HG03565 (cell line): ENCODE data around the gene TMEM74B.

Experiments used
- ATAC-seq: cut with Tn5 transposase; IDR thresholded peaks from one replicate; pipeline ENCODE4 v1.9.1; 2021; ENCODE audit warnings: mild to moderate bottlenecking, moderate library complexity; ENCODE audit not compliant: unreplicated experiment

Gene TMEM74B

DNA sequence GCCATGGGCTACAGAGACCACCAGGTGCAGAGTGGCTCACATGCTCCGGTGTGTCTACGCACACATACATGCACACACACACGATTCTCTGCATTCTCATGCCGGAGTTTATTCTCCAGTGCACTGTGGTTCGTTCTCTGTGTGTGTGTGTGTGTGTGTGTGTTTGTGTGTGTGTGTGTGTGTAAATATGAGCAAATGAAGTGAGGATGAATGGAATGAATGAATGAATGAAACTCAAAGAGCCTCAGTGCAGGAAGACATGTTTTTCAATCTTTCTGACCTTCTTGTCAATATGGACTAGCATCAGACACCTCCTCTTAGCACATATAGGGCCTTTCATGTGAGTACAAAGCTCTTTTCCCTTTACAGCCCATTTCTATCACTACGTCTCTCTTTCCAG, 1.6 kb downstream of the TMEM74B start:
- no peak for ATAC-seq

GRCh38 chr20:1182106-1182505, 2.7 kb downstream of the TMEM74B start:
- ATAC-seq = no peak

DNA sequence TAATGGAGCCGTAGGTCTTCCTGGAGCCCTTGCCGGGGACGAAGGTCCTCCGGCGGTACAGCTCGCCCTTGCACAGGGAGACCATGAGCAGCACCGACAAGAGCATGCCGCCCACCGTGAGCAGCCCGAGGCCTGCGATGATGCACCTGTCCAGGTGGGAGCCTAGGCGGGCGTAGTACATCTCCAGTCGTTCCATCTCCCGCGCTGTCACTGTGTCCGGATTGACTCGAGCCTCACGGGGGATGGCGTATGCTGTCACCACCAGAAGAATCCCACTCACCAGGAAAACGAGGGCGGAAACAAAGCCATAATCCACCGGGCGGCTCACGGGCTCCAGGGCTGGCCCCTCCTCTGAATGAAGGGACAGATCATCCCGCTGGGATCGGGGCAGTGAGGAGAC, 3.8 kb downstream of the TMEM74B start:
- no peak for ATAC-seq

GRCh38 chr20:1178623-1179022, 6.2 kb downstream of the TMEM74B start:
- ATAC-seq = no peak

GRCh38 chr20:1178103-1178502, 6.7 kb downstream of the TMEM74B start:
- ATAC-seq = no peak

DNA sequence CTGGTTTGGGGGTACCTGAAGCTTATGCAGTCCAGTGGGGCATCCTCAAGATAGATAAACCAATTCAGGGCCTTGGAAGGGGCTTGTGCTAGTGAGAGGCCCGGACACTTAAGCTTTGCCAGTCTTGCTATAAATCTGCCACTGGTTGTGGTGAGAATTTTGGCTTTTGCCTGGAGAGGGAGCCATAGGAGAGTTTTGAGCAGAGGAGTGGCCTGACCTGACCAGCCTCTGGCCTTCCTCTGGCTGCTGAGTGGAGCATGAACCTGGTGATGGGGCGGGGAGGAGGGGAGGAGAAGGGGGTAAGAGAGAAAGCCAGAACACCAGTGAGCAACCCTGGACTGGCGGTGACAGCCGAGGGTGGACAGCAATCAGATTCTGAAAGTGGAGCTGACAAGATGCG, 7.1 kb downstream of the TMEM74B start:
- no peak for ATAC-seq

DNA sequence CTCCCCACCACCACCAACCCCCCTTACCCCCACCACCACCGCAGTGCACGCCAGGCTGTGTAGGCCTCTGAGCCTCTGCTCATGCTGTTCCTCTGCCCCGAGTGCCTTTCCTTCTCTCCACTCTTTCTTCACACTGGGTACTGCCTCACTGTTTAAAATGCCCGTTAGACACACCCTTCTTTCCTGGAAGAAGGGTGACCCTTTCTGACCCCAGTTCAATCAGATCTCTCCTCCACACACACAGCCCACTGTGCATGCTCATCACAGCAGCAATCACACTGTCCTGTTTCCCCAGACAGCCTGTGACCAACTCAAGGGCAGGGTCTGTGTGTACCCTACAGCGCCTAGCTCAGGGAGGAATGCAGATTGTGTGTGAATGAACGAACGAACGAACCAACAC, 10.0 kb downstream of the TMEM74B start:
- ATAC-seq = no peak

DNA sequence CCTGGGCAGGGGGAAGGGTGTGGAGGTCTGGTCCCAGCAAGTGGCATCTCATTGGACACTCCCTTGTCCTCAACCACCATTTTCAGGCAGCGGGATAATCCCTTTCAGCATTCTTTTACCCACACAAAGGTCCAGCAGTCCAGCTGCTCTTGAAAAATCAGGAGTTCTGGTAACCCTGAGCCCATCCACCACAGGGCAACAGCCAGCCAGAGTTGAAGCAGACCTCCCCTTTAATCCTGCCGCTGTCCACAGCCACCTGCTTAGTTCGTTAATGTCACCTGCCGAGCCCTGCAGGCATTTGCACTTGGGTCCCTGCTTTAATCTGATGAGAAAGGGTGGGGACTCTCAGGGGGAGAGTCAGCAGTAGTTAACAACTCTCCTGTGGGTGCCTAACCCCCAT, 11.1 kb downstream of the TMEM74B start:
- ATAC-seq = no peak

- no peak for ATAC-seq
Observed at GRCh38 chr20:1171461-1172093, 13.2 kb downstream of the TMEM74B start.

GRCh38 chr20:1169224-1169623, 15.6 kb downstream of the TMEM74B start:
- no peak for ATAC-seq

- ATAC-seq = no peak
Observed at GRCh38 chr20:1166948-1167720, 17.6 kb downstream of the TMEM74B start.

- no peak for ATAC-seq
Observed at GRCh38 chr20:1165941-1166340, 18.8 kb downstream of the TMEM74B start.

GRCh38 chr20:1165521-1165920, 19.3 kb downstream of the TMEM74B start:
- no peak for ATAC-seq

DNA sequence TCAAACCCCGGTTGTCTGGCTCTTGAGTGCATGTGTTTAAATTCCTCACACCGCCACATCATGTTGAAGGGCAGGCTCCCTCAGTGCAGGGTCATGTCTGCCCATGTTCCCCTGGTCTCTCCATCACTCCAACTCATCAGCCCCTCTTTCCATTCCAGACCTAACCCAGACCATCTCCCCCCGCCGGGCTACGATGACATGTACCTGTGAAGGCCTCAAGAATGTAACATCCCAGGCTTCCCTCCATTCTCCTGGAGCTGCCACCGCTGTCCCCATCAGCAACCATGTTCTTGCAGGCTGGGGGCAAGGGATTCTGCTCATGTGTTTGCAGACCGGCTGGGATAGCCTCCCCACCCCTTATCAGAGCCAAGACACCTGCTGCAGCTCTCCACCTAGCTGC, 19.9 kb downstream of the TMEM74B start:
- ATAC-seq = no peak

DNA sequence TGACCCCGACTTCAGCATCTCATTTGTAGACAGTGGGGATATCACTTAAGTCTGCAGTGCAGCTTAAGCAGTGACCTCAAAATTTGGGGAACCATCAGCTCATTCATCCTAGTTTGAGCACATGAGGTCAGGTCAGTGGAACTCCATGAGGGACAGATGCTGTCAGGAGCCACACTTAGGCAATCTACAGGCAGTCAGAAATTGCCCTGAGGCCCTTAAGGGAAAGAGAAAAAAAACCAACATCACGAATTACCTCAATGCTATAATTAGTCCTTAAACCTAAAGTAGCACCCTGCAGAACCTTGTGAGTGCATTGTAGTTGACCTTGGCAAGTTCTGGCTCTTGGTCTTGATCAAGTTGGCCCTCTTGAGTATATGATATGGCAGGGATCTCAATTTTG, 21.1 kb downstream of the TMEM74B start:
- ATAC-seq = no peak

GRCh38 chr20:1163105-1163504, 21.7 kb downstream of the TMEM74B start:
- ATAC-seq = peak; percentile 51

- no peak for ATAC-seq
Observed at GRCh38 chr20:1160991-1161390, 23.8 kb downstream of the TMEM74B start.

GRCh38 chr20:1160496-1160895, 24.3 kb downstream of the TMEM74B start:
- ATAC-seq = no peak

DNA sequence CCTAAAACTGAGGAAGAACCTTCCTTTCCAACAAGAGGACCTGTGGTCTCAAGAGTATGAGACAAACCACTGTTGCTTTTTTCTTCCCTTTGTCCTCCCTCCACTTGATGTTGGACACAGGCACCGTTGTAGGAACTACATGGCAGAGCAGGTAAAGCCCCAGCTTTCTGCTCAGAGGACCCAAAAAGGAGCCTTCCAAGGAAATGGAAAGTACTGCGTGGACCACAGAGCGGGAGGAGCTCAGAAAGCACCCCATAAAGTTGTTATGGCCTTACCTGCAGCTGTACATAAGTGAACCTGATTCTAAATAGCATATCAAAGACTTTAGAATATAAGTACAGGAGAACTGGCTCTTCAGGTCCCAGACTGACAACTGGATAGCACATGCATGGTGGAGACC, 29.4 kb downstream of the TMEM74B start:
- no peak for ATAC-seq

GRCh38 chr20:1154691-1155090, 30.1 kb downstream of the TMEM74B start:
- no peak for ATAC-seq

DNA sequence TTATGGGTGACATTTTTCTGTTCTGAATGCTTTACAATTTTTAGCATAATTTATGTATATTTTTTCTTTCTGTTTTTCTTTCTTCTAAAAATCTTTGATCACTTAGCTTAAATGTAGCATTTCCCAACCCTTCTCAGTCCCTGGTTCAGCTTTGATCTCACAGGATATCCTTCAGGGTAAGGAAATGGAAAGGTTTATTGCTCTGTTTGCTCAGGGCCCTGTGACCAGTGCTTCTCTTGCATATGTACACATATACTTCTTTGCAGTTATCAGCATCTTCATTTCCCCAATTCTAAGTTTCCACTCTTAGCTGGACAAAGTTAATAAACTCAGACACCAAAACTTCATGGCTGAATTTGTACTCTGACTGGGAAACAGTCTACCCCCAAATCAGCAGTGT, 30.6 kb downstream of the TMEM74B start:
- ATAC-seq = no peak

- no peak for ATAC-seq
Observed at GRCh38 chr20:1150968-1151367, 33.8 kb downstream of the TMEM74B start.

DNA sequence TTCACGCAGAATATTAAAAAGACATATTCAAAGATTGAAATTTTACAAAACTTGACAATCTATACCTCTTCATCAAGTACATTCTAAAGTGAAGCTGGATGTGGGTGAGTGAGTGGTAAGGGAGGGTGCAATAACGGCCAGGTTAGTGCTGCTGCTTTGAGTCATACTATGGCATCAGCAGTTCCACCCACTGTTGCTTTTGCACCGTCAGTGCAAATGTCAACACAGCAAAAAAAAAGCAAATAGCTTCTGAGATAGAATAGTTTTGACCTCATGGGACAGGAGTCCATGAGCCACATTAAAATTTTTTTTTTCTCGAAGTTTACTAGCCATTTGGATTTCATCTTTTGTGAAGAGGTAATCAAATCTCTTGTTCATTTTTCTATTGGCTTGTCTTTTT, 34.6 kb downstream of the TMEM74B start:
- ATAC-seq = no peak
